Ishikawa (cell line): ENCODE measurements around the gene FMNL1.

Experiments used
- CEBPB ChIP-seq: IDR thresholded peaks from 2 replicates; pipeline ENCODE4 v1.6.1; 2012
- CREB1 ChIP-seq: IDR thresholded peaks from 2 replicates; pipeline ENCODE4 v1.6.1; 2012; ENCODE audit warnings: low read depth
- EGR1 ChIP-seq: IDR thresholded peaks from 2 replicates; pipeline ENCODE4 v1.6.1; 2012
- EP300 ChIP-seq: IDR thresholded peaks from 2 replicates; pipeline ENCODE4 v1.6.1; 2012; ENCODE audit warnings: borderline replicate concordance
- FOXM1 ChIP-seq: IDR thresholded peaks from 2 replicates; pipeline ENCODE4 v1.6.1; 2012; ENCODE audit warnings: low read depth, borderline replicate concordance
- NFIC ChIP-seq: IDR thresholded peaks from 2 replicates; pipeline ENCODE4 v1.6.1; 2012
- RAD21 ChIP-seq: IDR thresholded peaks from 2 replicates; pipeline ENCODE4 v1.6.1; 2012; ENCODE audit warnings: low read depth
- TAF1 ChIP-seq: IDR thresholded peaks from 2 replicates; pipeline ENCODE4 v1.6.1; 2012; ENCODE audit warnings: low read depth, mild to moderate bottlenecking
- TCF12 ChIP-seq: IDR thresholded peaks from 2 replicates; pipeline ENCODE4 v1.6.1; 2012; ENCODE audit warnings: low read depth
- TEAD4 ChIP-seq: IDR thresholded peaks from 2 replicates; pipeline ENCODE4 v1.6.1; 2012
- YY1 ChIP-seq: IDR thresholded peaks from 2 replicates; pipeline ENCODE4 v1.6.1; 2012; ENCODE audit warnings: low read depth
- ZBTB7A ChIP-seq: IDR thresholded peaks from 2 replicates; pipeline ENCODE4 v1.6.1; 2012; ENCODE audit warnings: low read depth
- TF ChIP-seq, protein P1 (sequence below): IDR thresholded peaks from 2 replicates; pipeline ENCODE4 v1.6.1; 2012
- TF ChIP-seq, protein P2 (sequence below): IDR thresholded peaks from 2 replicates; pipeline ENCODE4 v1.6.1; 2012; ENCODE audit warnings: low read depth, mild to moderate bottlenecking
- TF ChIP-seq, protein P3 (sequence below): IDR thresholded peaks from 2 replicates; pipeline ENCODE4 v1.6.1; 2012

FMNL1 gene

DNA sequence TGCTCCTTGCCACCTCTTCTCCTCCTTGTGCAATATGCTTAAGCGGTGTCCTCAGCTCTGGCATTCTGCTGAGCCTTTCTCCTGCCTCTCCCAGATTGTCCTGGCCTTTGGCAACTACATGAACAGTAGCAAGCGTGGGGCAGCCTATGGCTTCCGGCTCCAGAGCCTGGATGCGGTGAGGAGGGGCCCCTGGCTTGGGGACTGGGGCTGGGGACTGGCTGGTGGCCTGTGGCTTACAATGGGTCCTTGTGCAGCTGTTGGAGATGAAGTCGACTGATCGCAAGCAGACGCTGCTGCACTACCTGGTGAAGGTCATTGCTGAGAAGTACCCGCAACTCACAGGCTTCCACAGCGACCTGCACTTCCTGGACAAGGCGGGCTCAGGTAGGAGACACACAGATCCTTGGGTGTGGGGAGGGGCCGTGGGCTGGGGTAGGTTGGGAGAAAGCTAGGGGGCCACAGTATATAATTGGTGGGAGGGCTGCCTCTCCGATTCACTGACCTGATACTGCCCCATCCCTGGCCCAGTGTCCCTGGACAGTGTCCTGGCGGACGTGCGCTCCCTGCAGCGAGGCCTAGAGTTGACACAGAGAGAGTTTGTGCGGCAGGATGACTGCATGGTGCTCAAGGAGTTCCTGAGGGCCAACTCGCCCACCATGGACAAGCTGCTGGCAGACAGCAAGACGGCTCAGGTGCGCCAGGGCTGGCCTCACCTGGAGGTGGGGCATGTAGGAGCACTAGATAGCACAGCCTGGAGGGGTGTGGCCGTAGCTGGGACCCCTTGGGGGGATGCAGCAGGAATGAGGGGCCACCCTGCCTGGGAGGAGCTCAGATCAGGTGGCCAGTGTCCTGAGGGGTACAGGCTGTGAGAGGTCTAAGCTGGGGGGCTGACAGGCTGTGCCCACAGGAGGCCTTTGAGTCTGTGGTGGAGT is 23.3 kb downstream of the FMNL1 start:
- TF ChIP-seq, protein P1, sequence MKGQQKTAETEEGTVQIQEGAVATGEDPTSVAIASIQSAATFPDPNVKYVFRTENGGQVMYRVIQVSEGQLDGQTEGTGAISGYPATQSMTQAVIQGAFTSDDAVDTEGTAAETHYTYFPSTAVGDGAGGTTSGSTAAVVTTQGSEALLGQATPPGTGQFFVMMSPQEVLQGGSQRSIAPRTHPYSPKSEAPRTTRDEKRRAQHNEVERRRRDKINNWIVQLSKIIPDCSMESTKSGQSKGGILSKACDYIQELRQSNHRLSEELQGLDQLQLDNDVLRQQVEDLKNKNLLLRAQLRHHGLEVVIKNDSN = no peak
- no peak for TF ChIP-seq ZBTB7A
- TF ChIP-seq TEAD4 = no peak
- no peak for TF ChIP-seq TAF1
- TF ChIP-seq TCF12 = no peak
- no peak for TF ChIP-seq NFIC

DNA sequence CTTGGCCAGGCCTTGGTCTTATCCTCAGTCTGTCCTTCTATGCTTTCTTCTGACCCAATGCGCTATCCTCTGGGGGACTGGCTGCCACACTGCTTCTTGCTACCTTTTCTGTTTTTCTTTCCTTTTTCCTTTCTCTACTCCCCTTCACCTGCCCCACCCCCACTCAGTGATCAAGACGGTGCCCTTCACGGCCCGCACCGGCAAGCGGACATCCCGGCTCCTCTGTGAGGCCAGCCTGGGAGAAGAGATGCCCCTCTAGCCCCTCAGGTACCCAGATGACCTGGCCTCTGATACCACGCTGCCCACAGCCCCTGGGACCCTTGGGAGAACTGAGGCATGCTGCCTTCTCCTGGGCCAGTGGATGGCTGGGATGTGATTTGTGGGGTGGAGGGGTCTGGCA is 24.7 kb downstream of the FMNL1 start:
- no peak for TF ChIP-seq CEBPB

DNA sequence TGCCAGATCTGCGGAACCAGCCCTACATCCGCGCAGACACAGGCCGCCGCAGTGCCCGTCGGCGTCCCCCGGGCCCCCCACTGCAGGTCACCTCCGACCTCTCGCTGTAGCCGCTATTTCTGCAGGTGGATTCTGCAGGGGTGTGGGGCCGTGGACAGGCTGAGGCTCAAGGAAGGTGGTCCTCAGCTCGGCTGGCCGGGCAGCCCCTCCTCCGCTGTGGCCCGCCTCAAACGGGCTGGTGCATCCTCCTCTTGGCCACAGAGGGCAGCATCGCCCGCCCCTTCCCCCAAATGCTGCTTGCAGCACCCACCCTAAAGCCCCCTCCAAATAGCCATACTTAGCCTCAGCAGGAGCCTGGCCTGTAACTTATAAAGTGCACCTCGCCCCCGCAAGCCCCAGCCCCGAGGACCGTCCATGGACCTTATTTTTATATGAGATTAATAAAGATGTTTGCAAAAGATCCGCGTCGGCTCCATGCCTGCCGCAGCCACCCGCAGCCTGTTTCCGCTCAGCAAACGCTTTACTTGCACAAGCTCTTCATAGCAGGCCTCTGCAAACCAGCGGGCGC is 25.3 kb downstream of the FMNL1 start:
- TF ChIP-seq CEBPB = no peak
- TF ChIP-seq RAD21 = peak; percentile 28; the same call in 1 of the 2 replicates

DNA sequence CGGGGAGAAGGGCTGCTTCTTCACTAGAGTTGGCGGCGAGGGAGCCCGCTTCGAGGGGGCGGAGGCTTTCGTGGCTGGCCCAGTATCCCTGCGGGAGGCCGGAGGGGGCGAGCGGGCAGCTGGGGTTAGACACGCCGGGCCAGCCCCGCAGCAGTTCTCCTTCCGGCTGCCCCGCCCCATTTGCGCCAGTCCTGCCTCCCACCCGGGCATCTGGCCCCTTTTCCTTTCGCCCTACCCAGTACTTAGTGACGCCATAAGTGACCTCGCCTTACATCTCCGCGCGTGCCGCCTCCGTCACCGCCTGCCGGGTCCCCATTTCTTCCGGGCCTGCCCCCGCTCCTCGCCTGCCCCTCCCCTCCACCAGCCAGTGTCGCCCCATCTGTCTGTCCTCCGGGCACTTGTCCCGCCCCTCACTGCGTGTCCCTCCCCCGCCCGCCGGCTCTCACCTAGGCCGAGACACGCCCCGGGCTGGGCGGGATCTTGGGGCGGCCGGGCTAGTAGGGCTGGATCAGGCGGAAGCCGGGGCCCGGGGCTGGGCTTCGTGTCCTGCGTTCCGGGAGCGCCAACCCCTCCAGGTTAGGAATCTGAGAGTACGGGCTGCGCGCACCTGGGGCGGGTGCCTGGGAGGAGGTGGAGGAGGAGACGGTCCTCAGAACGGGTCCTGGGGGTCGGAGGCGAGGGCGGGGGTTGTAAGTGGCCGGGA is 25.9 kb downstream of the FMNL1 start:
- TF ChIP-seq CEBPB (no peak), RAD21 (no peak), TEAD4 (peak; percentile 7), NFIC (peak; percentile 29; the same call in 1 of the 2 replicates), FOXM1 (no peak), TAF1 (peak; percentile 63; the same call in 1 of the 2 replicates), ZBTB7A (no peak; the same call in 1 of the 2 replicates), YY1 (no peak; the same call in 1 of the 2 replicates), CREB1 (peak; percentile 98), EP300 (0 out of 2 replicates have a peak, but pooled peaks have one; percentile 13), EGR1 (peak; percentile 62; the same call in 1 of the 2 replicates), TCF12 (no peak; the same call in 1 of the 2 replicates)
- TF ChIP-seq, protein P1 = peak; percentile 61
- TF ChIP-seq, protein P2, sequence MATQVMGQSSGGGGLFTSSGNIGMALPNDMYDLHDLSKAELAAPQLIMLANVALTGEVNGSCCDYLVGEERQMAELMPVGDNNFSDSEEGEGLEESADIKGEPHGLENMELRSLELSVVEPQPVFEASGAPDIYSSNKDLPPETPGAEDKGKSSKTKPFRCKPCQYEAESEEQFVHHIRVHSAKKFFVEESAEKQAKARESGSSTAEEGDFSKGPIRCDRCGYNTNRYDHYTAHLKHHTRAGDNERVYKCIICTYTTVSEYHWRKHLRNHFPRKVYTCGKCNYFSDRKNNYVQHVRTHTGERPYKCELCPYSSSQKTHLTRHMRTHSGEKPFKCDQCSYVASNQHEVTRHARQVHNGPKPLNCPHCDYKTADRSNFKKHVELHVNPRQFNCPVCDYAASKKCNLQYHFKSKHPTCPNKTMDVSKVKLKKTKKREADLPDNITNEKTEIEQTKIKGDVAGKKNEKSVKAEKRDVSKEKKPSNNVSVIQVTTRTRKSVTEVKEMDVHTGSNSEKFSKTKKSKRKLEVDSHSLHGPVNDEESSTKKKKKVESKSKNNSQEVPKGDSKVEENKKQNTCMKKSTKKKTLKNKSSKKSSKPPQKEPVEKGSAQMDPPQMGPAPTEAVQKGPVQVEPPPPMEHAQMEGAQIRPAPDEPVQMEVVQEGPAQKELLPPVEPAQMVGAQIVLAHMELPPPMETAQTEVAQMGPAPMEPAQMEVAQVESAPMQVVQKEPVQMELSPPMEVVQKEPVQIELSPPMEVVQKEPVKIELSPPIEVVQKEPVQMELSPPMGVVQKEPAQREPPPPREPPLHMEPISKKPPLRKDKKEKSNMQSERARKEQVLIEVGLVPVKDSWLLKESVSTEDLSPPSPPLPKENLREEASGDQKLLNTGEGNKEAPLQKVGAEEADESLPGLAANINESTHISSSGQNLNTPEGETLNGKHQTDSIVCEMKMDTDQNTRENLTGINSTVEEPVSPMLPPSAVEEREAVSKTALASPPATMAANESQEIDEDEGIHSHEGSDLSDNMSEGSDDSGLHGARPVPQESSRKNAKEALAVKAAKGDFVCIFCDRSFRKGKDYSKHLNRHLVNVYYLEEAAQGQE = 0 out of 2 replicates have a peak, but pooled peaks have one; percentile 11
- TF ChIP-seq, protein P3, sequence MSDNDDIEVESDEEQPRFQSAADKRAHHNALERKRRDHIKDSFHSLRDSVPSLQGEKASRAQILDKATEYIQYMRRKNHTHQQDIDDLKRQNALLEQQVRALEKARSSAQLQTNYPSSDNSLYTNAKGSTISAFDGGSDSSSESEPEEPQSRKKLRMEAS = peak; percentile 81

DNA sequence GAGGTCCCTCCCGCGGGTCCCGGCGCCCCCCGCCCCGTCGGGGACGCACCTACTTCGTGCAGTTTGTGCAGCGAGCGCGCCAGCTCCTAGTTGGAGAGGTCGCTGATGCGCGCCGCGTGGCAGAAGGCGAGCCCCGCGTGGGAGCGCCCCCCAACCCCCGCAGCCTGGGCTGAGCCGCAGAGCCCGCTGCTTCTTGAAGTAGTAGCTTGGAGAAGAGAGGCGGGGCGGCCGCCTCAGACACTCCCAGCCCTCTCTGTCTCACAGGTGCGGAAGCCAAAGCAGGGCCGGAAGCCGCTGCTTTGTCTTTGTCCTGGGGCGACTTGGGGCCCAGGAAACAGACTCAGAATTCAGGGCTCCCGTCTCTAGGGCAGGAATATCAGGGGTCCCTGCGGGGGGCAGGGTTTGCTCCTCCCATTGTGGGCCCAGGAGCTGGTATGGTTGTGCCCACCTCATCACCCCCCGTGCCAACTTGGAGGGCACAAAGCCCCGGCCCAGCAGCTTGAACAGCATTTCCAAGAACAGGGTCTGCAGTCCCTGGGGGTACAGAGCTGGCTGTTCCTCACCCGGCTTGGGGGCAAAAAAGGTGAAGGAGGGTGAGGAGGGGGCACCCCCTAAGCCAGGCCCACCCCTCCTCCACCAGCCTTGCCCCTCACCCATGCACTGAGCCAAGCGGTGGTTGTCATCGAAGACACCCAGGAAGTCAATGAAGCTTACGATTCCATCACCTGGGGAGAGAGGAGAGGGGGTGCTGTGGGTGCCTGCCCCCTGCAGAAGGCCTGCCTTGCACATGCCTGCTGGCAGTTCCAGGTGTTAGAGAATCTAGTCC is 26.7 kb downstream of the FMNL1 start:
- TF ChIP-seq FOXM1 (no peak), NFIC (no peak), TAF1 (peak; percentile 31; the same call in 1 of the 2 replicates), YY1 (no peak), CREB1 (no peak), EGR1 (peak; percentile 28; the same call in 1 of the 2 replicates), RAD21 (no peak), ZBTB7A (peak; percentile 84), TCF12 (no peak; the same call in 1 of the 2 replicates), TEAD4 (no peak)
- TF ChIP-seq, protein P1 = no peak
- TF ChIP-seq, protein P2 = no peak
- TF ChIP-seq, protein P3 = 0 out of 2 replicates have a peak, but pooled peaks have one; percentile 35
